Measurements from ENCODE around the gene CDC42BPA.
A peak's percentile ranks its signal among the peaks of the same experiment; 100 is the strongest.

Gene CDC42BPA

GRCh38 chr1:226945106-226945857, 373.0 kb downstream of the CDC42BPA start:
- no peak for DNase-seq (ENCODE audit: low spot score)

- DNase-seq (ENCODE audit: low spot score), result no peak
Measured at GRCh38 chr1:226943927-226944326, 374.4 kb downstream of the CDC42BPA start.

GRCh38 chr1:226943156-226943555, 375.1 kb downstream of the CDC42BPA start:
- no peak for DNase-seq (ENCODE audit: low spot score)

GRCh38 chr1:226942392-226942791, 375.9 kb downstream of the CDC42BPA start:
- no peak for DNase-seq (ENCODE audit: low spot score)

DNA sequence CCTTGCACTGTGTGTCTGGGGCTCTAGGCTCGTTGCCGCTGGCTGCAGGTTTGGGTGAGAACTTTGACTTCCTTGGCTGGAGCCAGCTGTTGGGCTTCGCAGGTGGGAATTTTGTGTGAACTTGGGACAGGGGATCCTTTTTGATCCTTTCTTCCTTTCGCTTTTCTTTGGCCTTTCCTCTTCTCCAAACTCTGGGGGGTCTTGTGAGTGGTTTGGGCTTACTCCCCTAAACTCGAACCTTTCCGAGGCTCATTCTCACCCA, 377.6 kb downstream of the CDC42BPA start:
- no peak for DNase-seq (ENCODE audit: low spot score)

DNA sequence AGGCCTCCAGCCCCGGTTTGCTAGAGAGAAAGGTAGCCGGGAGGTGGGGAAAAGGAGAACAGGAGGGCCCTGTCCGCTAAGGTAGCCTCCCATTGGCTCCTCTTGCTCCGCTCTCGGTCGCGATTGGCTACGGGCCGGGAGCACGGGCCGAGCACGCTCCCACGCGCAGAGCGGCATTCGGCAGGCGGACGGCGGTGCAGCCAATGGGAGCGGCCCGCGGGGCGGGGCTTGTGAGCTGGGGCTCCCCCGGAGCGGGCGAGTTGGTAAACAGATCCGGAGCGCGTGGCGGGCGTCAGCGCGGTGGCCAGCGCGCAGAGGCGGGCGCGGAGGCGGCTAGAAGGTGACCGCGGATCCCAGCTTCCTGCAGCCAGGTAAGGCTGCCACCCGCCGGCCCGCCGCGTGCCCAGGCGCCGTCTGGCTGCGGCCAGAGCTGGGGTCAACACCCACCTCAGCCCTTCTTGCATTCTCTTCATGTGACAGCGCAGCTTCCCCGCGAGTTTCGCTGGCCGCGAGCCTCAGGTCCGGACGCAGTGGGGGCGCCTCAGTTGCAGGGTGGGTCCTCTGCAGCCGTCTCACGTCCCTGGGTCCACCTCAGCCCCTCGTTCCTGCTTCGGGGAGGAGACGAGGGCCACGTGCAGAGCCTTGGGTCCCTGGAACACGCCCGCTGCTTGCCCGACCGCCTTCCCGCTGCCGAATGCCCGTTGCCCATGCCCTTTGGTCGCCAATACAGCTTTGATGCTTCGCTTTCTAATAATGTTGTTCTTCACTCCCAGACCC, 378.1 kb downstream of the CDC42BPA start, which contains the start of gene COQ8A:
Gene COQ8A, plus strand, starts transcription at position 266 of the 777 bp plus-strand sequence. CDS start 21,092 bp downstream, outside the sequence.
- DNase-seq (ENCODE audit: low spot score), result peak; percentile 99

All from ecto neural progenitor cell (in vitro differentiated cells).